Endothelial cell (in vitro differentiated cells): ENCODE measurements around the gene TPM2. TPM values are rescaled to one million over a fixed set of nuclear protein-coding genes. Genes with fewer than 3 reads are reported as not detected.
A peak's percentile ranks its signal among the peaks of the same experiment; 100 is the strongest.

Experiments used
- DNase-seq: peaks from one replicate; pipeline ENCODE4 v3.0.0; 2021; ENCODE audit warnings: low spot score
- H3K27ac Mint-ChIP-seq: one replicate; pipeline ENCODE4 v1.8.0; 2021; ENCODE audit warnings: mixed read lengths, inconsistent platforms; ENCODE audit not compliant: unreplicated experiment
- H3K27me3 Mint-ChIP-seq: one replicate; pipeline ENCODE4 v1.8.0; 2021; ENCODE audit warnings: mild to moderate bottlenecking, moderate library complexity, mixed read lengths, inconsistent platforms; ENCODE audit not compliant: unreplicated experiment
- H3K36me3 Mint-ChIP-seq: one replicate; pipeline ENCODE4 v1.8.0; 2021; ENCODE audit warnings: mild to moderate bottlenecking, low read depth, mixed read lengths, inconsistent platforms; ENCODE audit not compliant: unreplicated experiment
- H3K4me1 Mint-ChIP-seq: one replicate; pipeline ENCODE4 v1.8.0; 2021; ENCODE audit warnings: mild to moderate bottlenecking, mixed read lengths, inconsistent platforms; ENCODE audit not compliant: unreplicated experiment
- H3K4me3 Mint-ChIP-seq: one replicate; pipeline ENCODE4 v1.8.0; 2021; ENCODE audit warnings: mild to moderate bottlenecking, mixed read lengths, inconsistent platforms; ENCODE audit not compliant: unreplicated experiment
- H3K9me3 Mint-ChIP-seq: one replicate; pipeline ENCODE4 v1.8.0; 2021; ENCODE audit warnings: mixed read lengths, inconsistent platforms; ENCODE audit not compliant: unreplicated experiment
- total RNA-seq: library from RNA; stranded (reverse); fragmentation: NEBNext Ultra II Directional; extraction: Animal tissue kit (Norgen Biotek cat#: 25700); gene quantifications from one replicate; pipeline ENCODE4 v1.2.1, GENCODE V29; 2021; ENCODE audit not compliant: unreplicated experiment
- TF ChIP-seq, protein P1 (sequence below): fragments of 200-600 bp; sonication (generic); IDR thresholded peaks from one replicate; pipeline ENCODE4 v1.5.0; 2021; ENCODE audit warnings: antibody characterized with exemption; ENCODE audit not compliant: unreplicated experiment

The TPM2 gene
- total RNA-seq, 1 donor from 2014 or later, result 173 TPM

DNA sequence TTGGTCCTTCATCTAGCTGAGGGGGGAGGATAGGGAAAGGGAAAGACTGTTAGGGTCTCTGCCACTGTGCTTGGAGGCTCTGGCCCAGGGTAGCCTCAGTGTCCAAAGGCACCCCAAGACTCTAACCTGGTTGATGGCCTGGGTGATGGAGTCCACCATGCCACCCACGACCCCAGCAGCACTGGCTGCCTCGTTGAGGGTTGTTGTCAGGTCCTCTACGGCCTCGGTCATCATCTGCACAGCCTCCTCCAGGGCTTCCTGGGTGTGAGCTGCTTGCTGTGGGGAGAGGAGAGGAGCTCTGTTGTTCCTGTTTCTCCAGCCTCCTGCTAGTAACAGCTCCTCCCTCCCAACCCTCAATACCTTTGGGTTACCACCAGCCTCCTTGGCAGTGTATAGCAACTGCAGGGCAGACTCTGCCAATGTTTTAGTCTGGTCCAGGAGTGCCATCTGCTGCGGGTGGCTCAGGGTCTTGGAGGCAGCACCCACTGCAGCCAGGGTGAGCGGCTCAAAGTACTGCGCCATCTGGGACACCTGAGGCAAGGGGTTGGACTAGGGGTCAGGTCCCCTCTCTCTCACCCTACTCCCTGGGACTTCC is 16.2 kb upstream of the TPM2 start:
- TF ChIP-seq, protein P1, sequence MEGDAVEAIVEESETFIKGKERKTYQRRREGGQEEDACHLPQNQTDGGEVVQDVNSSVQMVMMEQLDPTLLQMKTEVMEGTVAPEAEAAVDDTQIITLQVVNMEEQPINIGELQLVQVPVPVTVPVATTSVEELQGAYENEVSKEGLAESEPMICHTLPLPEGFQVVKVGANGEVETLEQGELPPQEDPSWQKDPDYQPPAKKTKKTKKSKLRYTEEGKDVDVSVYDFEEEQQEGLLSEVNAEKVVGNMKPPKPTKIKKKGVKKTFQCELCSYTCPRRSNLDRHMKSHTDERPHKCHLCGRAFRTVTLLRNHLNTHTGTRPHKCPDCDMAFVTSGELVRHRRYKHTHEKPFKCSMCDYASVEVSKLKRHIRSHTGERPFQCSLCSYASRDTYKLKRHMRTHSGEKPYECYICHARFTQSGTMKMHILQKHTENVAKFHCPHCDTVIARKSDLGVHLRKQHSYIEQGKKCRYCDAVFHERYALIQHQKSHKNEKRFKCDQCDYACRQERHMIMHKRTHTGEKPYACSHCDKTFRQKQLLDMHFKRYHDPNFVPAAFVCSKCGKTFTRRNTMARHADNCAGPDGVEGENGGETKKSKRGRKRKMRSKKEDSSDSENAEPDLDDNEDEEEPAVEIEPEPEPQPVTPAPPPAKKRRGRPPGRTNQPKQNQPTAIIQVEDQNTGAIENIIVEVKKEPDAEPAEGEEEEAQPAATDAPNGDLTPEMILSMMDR, result no peak
- H3K4me3 Mint-ChIP-seq, result no peak overlapping the region
- H3K4me1 Mint-ChIP-seq, result no peaks in the 10 kb centered on the region
- peaks cover 8% of the 10 kb centered on the region for H3K27me3 Mint-ChIP-seq
- no peak overlapping the region for H3K27ac Mint-ChIP-seq
- DNase-seq, result no peak
- H3K36me3 Mint-ChIP-seq, result peaks cover 70% of the 10 kb centered on the region
- no peaks in the 10 kb centered on the region for H3K9me3 Mint-ChIP-seq

DNA sequence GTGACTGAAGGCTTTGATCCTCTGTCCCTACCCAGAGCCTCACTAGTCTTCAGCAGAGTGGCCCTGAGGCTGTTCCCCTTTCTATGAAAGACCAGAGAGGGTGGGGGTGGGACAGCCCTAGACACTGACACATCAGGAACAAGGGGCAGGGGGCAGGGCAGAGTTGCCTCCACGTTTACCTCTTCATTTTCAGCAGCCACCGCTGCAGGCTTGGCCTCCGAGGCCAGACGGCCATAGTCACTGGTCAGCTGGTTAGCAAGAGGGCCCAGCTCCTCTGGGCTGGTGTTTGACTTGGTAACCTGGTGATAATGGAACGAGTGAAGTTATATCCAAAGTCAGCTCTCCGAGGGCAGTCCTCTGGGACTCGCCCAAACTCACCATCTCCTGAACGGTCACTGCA is 15.6 kb upstream of the TPM2 start:
- TF ChIP-seq, protein P1, result no peak
- H3K27me3 Mint-ChIP-seq, result peaks cover 8% of the 10 kb centered on the region
- H3K27ac Mint-ChIP-seq, result no peak overlapping the region
- H3K36me3 Mint-ChIP-seq, result peaks cover 65% of the 10 kb centered on the region
- DNase-seq, result no peak
- no peak overlapping the region for H3K4me3 Mint-ChIP-seq
- no peaks in the 10 kb centered on the region for H3K9me3 Mint-ChIP-seq
- no peaks in the 10 kb centered on the region for H3K4me1 Mint-ChIP-seq

DNA sequence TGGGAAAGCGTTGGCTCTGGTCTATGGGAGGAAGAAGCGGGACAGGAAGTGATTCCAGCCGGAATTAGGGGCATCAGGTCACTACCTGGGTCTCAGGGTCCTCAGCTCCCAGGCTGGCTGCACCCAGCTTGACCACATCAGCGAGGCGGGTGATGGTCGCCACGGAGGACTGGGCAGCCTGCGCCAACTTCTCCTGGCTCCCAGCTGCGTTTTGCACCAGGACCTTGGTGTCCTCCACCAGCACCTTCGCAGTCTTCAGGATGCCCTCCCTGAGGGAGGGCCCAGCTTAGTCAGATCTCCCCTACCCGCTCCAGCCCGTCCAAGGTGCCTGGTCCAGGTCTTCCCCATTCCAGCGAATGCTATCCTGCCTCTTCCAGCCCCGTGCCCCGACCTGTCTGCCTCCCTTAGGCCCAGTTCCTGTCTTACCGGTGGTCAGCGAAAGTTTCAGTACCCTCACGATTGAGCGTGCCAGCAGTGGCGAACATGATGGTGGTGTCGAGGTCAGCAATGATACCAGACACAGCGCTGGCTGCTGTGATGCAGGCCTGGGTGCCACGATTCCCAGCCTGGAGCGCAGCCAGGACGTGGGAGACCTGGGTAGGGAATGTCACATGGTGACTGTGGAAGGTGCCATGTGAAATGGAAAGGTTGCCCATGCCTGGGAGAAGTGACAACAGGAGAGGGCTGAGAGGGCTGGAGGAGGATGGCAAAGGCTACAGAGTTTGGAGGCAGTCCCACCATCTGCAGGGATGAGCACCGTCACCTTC is 14.4 kb upstream of the TPM2 start:
- TF ChIP-seq, protein P1, result no peak
- H3K9me3 Mint-ChIP-seq, result no peaks in the 10 kb centered on the region
- H3K4me1 Mint-ChIP-seq, result no peaks in the 10 kb centered on the region
- H3K36me3 Mint-ChIP-seq, result peaks cover 59% of the 10 kb centered on the region
- peak overlapping the region; percentile 70 for H3K4me3 Mint-ChIP-seq
- H3K27me3 Mint-ChIP-seq, result peaks cover 8% of the 10 kb centered on the region
- H3K27ac Mint-ChIP-seq, result peak overlapping the region; percentile 30
- DNase-seq, result no peak

DNA sequence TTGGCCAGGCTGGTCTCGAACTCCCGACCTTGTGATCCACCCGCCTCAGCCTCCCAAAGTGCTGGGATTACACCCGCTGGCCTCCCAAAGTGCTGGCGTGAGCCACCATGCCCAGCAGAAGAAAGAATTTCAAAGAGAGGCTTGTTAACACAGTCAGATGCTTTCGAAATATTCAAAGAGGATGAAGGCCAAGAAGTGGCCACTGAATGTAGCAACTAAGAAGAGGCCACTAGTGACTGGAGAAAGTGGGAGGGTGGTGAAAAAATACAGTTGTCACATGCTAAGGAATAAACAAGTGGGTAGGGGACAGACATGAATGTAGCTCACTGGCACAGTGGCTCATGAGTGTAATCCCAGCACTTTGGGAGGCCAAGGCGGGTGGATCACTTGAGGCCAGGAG is 13.0 kb upstream of the TPM2 start:
- TF ChIP-seq, protein P1, result no peak
- peaks cover 48% of the 10 kb centered on the region for H3K36me3 Mint-ChIP-seq
- peaks cover 9% of the 10 kb centered on the region for H3K27me3 Mint-ChIP-seq
- H3K9me3 Mint-ChIP-seq, result no peaks in the 10 kb centered on the region
- H3K4me3 Mint-ChIP-seq, result peak overlapping the region; percentile 69
- peak overlapping the region; percentile 41 for H3K27ac Mint-ChIP-seq
- no peaks in the 10 kb centered on the region for H3K4me1 Mint-ChIP-seq
- no peak for DNase-seq

DNA sequence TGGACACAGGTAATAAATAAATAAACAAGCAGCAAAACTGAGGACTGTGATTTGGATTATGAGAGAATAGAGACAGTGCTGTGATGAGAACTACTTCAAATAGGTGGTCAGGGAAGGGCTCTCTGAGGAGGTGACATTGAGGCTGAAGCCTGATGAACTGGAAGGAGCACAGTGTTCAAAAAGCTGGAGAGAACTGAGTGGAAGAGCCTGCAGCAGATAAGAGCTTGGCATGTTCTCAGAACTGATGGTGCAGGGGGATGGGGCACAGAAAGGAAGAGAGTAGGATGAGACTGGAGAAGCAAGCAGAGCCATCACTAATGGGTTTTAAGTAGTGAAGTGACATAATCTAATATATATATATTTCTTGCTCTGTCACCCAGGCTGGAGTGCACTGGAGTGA is 11.2 kb upstream of the TPM2 start:
- TF ChIP-seq, protein P1, result no peak
- no peaks in the 10 kb centered on the region for H3K9me3 Mint-ChIP-seq
- H3K4me1 Mint-ChIP-seq, result no peaks in the 10 kb centered on the region
- no peak for DNase-seq
- no peak overlapping the region for H3K27ac Mint-ChIP-seq
- H3K36me3 Mint-ChIP-seq, result peaks cover 47% of the 10 kb centered on the region
- no peak overlapping the region for H3K4me3 Mint-ChIP-seq
- peaks cover 9% of the 10 kb centered on the region for H3K27me3 Mint-ChIP-seq
